Hypothalamus (tissue), 51 donors: ENCODE results near the gene SLC6A6.
"Not testable (repeated sequence)": the region's sequence is repeated elsewhere in the genome, so short reads cannot be mapped to it uniquely, and the experiment has no call there.

ENCODE experiments used
- DNase-seq, 51 donors: peaks; one replicate each; lab custom pipeline; 2025; lab: John Stamatoyannopoulos, UW

The SLC6A6 gene

DNA sequence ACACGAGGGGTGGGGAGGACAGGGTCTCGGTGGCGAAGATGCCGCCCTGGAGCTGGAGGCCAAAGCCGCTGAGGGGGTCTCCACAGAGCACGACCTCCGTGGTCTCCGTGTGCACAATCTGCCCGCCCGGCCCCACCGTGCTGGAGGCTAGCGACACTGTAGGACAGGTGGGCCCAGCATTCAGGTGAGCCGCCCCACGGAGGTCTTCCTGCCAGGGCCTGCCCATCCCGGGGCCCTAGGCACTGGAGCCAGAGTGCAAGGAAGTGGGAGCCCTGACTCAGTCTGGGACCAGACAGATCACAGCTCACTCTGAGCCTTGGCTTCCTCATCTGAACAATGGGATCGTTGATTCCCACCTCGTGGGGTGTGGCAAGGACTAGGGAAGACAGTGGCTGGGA is 111.9 kb downstream of the SLC6A6 start:
- no peak for DNase-seq

DNA sequence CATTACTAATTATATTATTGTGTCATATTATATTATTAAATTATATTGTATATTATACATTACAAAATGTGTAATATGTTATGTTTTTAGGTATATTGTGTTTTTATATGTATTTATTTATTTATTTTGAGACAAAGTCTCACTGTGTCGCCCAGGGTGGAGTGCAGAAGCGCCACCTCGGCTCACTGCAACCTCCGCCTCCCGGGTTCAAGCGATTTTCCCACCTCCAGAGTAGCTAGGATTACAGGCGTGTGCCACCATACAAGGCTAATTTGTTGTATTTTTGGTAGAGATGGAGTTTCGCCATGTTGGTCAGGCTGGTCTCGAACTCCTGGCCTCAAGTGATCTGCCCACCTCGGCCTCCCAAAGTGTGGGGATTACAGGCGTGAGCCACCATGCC is 113.1 kb downstream of the SLC6A6 start:
- DNase-seq: not testable (repeated sequence)

DNA sequence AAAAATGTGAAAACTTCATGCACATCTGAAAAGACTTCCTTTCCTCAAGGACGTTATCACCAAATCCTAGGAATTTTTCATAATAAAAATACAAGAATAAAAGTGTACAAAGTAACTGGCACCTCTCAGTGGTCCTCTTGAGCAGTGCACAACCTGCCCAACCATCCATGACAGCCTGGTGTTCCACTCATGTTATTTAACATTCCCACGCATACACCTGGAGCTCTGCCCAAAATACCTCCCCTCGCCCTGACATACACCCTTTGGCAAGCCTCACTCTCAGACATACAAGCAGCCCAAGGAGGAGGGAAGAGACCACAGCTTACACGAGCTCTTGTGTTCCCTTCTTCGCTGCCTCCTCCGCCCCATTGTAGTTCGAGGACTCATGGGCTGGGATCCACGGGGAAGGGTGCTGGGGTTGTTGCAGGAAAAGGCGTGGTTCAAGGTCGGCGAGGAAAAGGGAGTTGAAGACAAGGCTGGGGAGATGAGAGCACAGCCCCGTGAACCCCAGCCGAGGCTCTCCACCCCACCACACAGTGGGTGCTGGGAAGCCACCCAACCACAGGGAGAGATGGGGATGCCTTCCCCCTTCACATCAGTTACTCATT is 114.4 kb downstream of the SLC6A6 start:
- no peak for DNase-seq

DNA sequence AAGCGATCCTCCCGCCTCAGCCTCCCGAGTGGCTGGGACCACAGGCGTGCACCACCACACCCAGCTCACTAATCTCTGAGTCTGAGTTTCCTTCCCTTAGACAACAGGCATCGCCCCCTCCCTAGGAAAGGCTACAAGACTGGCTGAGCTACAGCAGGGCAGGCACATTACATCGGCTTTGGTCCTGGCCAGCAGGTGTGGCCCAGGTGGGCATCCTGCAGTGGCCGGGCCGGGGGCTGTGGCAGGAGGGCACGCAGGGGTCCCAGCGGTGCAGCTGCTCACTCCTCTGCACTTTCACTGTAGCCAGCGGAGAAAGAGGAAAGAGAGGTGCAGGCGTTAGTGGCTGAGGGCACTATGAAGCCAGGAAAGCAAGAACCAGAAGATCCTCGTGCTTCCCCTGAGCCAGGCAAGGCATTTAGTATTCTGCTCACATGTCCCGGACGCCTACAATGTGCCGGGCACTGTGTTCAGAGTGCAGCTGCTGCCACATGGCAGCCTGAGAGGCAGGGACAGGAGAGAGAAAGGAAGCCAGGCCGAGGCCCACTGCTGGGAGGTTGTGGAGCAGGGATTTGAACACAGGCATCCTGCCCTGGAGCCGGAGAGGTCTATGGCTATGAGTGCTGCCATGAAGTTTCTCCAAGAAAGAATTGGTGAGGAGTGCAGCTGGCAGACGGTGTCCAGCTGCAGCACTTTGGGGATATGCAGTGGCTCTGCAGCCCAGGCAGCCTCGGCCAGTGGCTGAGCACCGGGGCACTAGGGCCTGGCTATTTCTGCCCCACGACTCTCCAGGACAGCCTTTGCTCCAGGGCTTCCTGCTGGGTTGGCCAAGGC is 115.4 kb downstream of the SLC6A6 start:
- DNase-seq: no peak

DNA sequence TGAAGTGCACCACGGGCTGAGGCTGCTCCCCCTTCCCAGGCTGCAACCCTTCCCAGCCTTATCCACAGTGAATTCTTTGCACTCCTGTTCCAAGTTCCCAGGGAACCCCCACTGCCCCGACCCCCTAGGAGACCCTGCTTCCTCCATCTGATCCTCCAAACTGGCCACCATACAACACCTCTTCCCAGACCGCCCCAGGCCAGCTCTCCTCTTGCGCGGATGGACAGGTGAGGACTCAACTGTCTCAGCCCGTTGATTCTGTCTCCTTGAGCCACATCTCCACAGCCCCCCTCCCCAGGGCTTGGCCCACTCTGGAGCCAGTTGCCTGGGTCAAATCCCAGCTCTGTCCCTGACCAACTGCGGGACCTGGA is 116.0 kb downstream of the SLC6A6 start:
- DNase-seq: no peak

DNA sequence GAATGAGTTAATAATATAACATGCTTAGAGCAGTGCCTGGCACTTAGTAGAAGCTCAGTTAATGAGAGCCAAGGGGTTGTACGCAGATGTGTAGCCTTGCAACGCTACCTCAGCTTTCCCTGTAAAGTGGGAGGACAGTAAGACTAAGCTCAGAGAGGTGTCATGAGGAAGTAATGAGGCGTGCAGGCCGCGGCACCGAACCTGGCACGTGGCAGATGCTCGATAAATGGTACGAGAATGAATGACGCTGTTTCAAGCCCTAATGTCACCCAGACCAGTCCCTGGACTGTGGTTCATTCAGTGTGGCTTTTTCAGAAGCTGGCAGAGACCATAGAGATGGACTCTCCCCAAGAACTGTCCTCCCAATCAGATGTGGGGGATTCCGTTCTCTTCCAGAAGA is 116.5 kb downstream of the SLC6A6 start:
- no peak for DNase-seq

DNA sequence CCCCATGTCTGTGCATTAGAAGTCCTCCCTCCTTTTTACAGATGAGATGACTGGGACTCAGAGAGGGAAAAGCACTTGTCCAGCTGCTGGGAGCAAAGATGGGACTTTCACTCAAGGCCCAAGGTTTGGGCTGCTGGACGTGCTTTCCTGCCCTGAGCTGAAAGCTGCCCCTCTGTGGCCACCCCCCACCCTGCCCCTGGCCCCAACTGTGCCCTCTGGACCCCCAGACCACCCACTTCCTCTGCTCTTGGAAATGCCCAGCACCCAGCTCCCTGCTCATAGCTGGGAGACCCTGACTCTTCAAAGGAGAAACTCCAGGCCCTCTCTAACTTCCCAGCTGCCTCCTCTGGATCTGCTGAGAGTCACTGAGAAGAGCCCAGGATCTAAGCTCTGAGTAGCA is 117.0 kb downstream of the SLC6A6 start:
- no peak for DNase-seq

DNA sequence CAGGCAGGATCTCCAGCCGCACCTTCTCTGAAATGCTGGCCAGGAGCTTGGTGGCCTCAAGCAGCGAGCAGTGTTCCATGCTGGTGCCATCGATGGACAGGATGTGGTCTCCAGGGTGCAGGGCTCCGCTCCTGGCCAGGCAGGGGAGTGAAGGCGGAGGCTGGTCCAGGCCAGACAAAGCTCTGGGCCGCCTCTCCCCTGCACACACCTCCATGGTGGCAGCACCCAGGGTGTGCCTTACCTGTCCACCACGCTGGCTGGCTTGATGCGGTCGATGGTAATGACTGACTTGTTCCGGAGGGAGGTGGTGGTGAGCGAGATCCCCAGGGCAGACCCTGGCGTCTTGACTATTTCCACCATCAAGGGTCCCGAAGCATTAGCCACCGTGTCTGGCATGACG is 117.7 kb downstream of the SLC6A6 start:
- no peak for DNase-seq

DNA sequence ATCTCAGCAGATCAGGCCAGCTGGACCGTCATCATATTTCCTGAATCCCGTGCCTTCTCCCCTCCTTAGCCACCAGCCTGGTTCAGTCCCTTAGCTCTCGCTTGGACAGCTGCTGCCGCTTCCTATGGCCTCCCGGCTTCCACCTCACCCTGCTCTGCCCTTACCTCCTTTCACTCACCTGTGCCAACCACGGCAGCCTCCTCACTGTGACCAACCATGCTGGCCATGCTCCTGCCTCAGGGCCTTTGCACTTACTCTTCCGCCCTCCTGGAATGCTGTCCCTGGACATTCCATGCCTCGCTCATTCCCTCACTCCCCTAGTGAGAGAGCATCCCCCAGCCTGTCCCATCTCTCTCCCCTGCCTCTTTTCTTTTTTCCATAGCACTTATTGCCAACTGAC is 118.6 kb downstream of the SLC6A6 start:
- DNase-seq: no peak

DNA sequence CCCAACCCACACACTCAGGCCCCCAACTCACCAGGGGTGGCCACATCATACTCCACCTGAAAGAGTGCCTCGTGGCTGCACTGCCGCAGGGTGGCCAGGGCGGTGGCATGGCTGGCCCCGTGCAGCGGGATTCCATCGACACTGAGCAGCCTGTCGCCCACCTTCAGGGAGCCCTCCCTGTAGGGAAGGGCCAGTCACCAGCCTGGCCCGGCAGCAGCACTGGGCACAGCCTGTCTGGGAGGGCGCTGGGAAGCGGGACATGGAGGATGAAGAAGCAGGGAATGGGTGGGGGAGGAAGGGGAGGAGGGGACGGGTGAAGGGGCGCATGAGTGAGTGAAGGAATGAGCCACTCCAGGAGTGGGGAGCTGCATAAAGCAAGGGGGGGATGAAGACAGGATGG is 119.2 kb downstream of the SLC6A6 start:
- DNase-seq: no peak

DNA sequence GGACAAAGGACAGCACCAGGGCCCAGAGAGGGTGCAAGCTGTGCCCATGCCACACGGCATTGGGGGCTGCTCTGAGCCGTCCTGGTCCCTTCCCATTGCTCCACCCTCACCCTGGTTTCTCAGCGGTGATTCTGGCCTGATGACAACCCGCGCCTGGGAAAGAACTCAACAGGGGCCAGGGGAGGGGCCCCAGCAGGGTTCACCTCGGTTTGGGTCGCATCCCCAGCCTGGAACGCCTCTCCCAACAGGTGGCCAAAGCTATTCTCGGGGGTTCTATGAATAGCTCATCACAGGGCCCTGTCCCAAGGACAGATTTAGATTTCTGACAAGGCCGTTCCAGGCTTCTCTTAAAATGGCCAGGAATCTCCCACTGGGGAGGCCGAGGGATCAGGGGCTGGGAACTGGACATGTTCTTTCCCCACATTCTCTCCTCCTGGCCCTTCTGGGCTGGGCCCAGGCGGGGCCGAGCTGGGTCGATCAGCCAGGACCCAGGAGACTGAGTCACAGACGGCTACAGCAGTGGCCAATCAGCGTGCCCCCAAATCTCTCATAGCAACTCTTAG is 119.8 kb downstream of the SLC6A6 start:
- no peak for DNase-seq

DNA sequence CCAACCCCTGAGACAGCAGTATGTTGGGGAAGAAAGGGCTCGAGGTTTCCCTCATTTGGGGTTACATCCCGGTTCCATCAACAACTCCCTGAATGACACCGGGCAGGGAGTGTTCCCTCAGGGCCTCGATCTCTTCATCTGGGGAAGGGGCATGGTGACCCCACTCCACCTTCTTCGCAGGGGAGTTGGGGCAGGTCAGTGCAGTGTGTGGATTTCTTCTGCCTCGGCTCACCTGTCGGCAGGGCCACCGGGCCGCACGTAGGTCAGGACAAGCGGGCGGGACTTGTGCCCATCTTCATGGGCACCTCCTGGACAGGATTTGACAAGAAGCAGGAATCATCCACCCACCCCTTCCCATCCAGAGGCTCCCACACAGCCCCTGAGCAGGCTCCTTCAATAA is 120.4 kb downstream of the SLC6A6 start:
- no peak for DNase-seq

DNA sequence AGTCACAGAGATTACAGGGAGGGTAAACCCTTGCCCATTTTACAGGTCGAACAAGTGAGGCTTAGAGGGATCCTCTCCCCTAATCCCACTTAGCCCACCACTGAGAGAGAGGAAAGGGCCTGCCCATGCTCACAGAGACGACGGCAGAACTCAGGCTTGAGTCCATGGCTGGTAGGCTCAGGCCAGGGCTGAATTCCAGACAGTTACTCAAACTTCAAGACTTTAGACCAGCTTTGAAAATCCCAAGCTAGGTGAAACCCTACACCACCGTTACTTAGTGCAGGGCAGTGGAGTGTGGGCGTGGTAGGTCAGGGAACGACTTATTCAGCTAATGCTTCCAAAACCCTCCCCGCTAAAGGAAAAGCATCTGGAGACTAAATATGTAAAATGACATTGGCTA is 121.4 kb downstream of the SLC6A6 start:
- DNase-seq: no peak

DNA sequence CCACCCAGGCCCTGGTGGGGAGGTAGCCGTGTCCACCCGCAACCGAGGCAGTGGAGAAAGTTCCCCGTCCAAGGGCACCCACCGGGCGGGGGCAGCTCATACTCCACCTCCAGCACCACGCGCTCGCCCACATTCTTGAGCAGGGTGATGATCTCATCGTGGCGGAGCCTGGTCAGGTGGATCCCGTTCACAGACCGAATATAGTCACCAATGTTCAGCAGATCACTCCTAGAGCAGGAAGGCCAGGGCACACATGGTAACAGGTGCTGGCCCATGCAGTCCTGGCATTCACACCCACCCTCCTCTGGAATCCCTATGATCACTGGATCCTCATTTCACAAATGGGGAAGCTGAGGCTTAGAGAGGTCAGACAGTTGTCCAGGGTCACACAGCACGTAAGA is 121.9 kb downstream of the SLC6A6 start:
- DNase-seq: no peak

DNA sequence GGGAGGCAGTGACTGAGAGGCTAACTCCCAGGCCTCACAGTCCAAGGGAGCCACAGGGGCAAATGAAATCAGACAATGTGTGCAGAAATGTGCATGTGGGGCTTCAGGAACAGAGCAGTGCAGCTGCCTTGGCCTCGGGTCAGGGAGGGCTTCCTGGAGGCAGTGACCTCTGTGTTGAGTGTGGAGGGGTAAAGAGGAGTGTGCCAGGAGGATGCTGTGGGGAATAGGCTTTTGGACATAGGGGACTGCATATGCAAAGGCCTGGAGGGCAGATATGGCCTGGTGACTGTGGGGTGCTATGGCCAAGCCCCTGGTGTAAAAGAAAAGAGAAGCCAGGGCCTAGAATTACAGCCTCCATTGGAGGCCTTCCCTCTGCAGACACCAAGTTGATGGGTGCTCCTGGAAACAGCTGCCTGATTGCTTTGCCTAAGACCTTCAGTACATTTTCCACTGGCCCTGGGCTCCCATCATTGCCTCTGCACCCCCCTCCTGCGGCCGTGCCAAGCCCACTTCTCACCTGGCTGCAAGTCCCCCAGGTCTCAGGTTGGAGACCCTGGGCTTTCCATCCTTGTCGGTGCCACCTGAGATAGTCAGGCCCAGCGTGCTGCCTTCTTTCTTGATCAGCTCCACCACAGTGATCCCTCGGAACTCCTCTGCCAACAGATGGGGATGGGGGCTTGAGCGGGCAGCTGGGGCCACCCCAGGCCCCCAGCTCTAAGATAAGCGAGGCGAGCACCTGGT is 122.7 kb downstream of the SLC6A6 start:
- DNase-seq: no peak

DNA sequence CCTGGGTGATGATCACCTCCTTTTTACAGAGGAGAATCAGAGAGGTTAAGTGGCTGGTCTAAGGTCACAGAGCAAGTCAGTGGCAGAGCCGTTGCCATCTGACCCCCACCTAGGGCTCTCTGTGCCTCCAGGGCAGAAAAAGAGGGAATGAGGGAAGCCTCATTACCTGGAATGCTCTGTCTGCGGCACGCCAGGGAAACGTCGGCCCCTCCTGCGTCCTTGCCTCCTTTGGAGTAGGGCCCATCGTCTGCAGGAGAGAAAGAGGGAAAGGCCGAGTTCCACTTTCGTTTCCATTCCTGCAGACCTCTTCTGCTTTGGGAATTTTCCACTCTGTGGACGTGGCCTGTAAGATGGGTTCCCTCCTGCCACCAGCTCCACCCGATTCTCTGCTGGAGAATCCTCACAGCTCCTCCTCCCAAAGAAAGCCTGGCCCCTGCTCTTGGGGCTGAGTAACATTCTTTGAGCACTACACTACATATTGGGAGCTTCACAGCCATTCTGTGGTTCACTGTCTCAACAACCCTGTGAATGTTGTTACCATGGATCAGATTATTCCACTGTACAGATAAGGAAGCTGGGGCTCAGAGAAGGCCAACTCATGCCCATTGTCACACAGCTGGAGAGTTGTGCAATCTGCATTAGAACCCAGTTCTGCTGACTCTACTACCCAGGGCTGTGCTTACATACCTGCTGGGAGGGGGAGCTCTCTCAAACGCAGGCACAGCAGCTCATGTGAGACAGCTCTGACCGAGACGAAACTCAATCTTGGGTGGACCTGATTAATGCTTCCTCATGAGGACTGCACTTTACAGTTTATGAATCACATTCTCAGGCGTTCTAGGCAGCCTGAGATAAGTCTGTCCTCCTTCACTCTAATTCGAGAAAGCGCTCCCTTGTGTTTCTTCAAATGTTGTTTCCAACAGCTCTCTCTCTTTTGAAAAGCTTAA is 123.6 kb downstream of the SLC6A6 start:
- DNase-seq: no peak

DNA sequence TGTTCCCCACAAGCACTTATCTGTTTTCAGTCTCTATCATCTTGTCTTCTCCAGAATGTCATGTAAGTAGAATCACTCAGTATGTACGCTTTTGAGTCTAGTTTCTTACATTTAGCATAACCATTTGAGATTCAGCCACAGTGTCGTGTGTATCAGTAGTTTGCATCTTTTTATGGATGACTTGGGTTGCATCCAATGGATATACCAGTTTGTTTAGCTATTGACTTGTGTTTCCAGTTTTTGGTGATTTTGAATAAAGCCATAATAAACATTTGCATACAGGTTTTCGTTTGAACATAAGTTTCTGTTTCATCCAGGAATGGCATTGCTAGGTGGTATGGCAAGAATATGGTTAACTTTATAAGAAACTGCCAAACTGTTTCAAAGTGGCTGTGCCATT is 125.7 kb downstream of the SLC6A6 start:
- DNase-seq: no peak

DNA sequence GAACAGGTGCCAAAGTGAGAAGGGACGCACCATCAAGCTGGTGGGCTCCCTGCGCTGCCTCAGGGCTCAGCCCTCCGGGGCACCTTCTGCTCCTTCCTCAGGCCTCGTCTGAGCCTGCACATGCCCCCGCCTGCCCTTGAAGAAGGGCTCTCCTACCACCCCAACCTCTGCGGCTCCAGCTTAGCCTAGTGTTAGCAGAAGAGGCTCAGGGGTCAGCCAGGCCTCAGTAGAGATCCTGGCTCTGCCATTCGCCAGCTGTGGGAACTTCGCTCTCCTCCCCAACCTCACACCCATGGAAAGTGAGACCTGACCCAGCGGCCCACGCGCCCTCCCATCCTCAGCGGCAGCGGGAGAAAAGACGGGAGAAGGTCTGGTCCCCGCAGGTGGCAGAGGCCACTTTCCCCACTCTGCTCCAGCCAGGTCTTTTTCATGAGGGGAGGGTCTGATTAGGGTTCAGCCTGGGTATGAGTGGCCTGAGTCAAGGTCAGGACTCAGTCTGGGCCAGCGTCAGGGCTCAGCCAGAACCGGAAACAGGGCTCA is 129.5 kb downstream of the SLC6A6 start:
- DNase-seq: no peak

DNA sequence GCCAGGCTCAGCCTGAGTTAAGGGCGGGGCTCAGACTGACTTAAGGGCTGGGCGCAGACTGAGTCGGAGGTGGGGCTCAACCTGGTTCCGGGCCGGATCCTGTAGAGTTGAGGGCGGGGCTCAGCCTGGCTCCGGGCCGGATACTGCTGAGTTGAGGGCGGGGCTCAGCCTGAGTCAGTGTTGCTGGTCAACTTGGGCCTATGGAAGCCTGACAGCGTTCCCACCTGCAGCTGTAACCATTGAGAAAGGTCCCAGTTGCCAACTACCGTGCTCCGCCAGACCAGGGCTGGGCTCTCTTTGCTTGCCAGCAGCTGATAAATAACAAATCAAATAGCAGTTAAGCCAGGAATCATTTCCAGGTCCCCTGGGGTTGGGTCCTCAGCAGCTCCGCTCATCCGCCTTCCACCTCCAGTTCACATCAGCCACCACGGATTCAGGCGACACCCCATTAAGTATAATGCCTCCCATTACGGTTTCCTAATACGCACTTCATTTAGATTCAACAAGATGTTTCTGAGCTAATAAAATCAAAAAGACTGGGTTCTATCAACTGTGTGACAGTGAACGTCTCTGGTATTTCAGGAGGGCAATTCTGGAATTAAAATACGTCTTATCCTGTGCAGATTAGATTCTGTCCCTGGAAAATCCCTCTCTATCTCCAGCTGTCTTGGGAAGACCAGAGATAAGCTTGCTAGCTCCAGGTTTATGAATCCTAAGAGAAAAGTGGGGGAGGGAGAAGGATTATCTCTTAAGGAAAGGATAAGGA is 130.5 kb downstream of the SLC6A6 start:
- DNase-seq: no peak
